ENCODE results near the gene FBXO24.

Gene FBXO24

DNA sequence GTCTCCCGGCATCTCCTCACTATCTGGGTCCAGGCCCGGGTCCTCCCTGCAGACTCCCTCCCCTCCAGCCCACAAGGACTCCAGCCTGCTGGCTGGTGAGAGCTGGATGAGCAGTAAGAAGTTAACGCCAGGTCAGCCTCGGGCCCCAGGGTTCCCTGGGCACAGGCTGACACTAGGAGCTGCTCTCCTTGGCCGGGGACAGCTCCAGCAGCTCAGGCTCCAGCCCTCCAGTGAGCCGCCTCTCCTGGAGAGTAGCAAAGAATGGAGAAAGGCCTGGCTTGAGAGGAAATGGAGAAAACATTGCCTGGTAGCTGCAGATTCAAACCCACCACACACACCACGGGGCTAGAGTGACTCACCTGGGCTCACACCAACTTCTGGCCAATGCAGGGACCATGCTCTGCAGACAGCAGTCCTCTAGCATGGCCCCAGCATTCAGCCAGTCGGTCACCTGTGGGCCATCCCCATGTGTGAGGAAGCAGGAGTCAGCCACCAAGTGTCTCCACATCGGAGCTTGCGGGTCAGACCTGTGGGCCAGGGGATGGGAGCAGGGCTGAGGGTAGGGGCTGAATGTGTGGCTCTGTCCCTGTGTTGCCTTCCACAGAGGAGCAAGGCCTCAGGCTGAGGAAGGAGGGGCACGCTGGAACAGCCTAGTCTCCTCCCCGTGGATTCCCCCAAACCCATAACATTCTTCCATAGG lies 18.9 kb upstream of the FBXO24 start:
- Histone ChIP-seq H3K36me3 (ENCODE audit: insufficient read depth, low read length) (no peaks in the 10 kb centered on the region), H3K27me3 (ENCODE audit: insufficient read depth, low read length) (0 out of 2 replicates have a peak, but pooled peaks cover 5% of the 10 kb centered on the region), H3K9ac (ENCODE audit: low read length) (no peak overlapping the region), H3K9me3 (ENCODE audit: low read length) (no peaks in the 10 kb centered on the region), H3K4me2 (ENCODE audit: low read length) (no peak overlapping the region), H3K27ac (ENCODE audit: low read depth, low read length, poor library complexity, severe bottlenecking) (no peak overlapping the region), H3K9me2 (ENCODE audit: low read depth, low read length) (no peaks in the 10 kb centered on the region), H3K4me3 (ENCODE audit: low read depth, low read length, poor library complexity, severe bottlenecking) (no peak overlapping the region), H4K20me1 (ENCODE audit: insufficient read depth, low read length) (no peaks in the 10 kb centered on the region), H3F3A (ENCODE audit: insufficient read depth, low read length) (no peaks in the 10 kb centered on the region), H3K79me2 (ENCODE audit: insufficient read depth, low read length) (no peaks in the 10 kb centered on the region), H3K4me1 (ENCODE audit: insufficient read depth, low read length, severe bottlenecking) (peaks cover 31% of the 10 kb centered on the region), H2AFZ (ENCODE audit: low read length) (no peak overlapping the region)
- TF ChIP-seq EZH2 (IDR thresholded peaks at IDR 0.05; ENCODE audit: borderline replicate concordance, low read length) (no peak), CTCF (IDR thresholded peaks at IDR 0.05; ENCODE audit: low read length) (no peak)

DNA sequence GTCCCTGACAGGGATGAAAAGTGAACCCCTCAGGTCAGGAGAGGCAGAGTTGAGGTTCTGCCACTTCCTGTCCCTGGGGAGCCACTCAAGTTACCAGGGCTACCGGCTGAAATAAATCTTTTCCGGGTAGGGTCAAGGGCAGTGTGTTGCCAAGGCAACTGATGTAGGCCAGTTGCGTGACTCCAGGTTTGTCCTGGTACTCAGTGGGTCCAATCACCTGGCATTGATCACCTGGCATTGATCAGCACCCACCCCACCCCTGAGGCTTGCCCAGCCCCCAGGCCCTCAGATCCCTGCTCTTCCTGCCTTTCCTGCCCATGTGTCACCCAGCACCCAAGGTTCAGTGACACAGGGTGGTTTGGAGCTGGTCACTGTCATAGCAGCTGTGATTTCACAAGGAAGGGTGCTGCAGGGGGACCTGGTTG lies 18.4 kb upstream of the FBXO24 start:
- no peaks in the 10 kb centered on the region for H3K9me3 ChIP-seq (ENCODE audit: low read length)
- no peak overlapping the region for H3K4me2 ChIP-seq (ENCODE audit: low read length)
- no peak overlapping the region for H2AFZ ChIP-seq (ENCODE audit: low read length)
- no peak overlapping the region for H3K27ac ChIP-seq (ENCODE audit: low read depth, low read length, poor library complexity, severe bottlenecking)
- H3K79me2 ChIP-seq (ENCODE audit: insufficient read depth, low read length) = no peaks in the 10 kb centered on the region
- no peaks in the 10 kb centered on the region for H4K20me1 ChIP-seq (ENCODE audit: insufficient read depth, low read length)
- no peaks in the 10 kb centered on the region for H3F3A ChIP-seq (ENCODE audit: insufficient read depth, low read length)
- H3K27me3 ChIP-seq (ENCODE audit: insufficient read depth, low read length) = 0 out of 2 replicates have a peak, but pooled peaks cover 5% of the 10 kb centered on the region
- TF ChIP-seq EZH2 (IDR thresholded peaks at IDR 0.05; ENCODE audit: borderline replicate concordance, low read length) = no peak
- no peak for TF ChIP-seq CTCF (IDR thresholded peaks at IDR 0.05; ENCODE audit: low read length)
- no peak overlapping the region for H3K9ac ChIP-seq (ENCODE audit: low read length)
- H3K36me3 ChIP-seq (ENCODE audit: insufficient read depth, low read length) = peaks cover 4% of the 10 kb centered on the region; the same call in 1 of the 2 replicates
- peaks cover 31% of the 10 kb centered on the region for H3K4me1 ChIP-seq (ENCODE audit: insufficient read depth, low read length, severe bottlenecking)
- H3K4me3 ChIP-seq (ENCODE audit: low read depth, low read length, poor library complexity, severe bottlenecking) = no peak overlapping the region
- H3K9me2 ChIP-seq (ENCODE audit: low read depth, low read length) = no peaks in the 10 kb centered on the region

- Histone ChIP-seq H3K27ac (ENCODE audit: low read depth, low read length, poor library complexity, severe bottlenecking) (no peak overlapping the region), H3K27me3 (ENCODE audit: insufficient read depth, low read length) (0 out of 2 replicates have a peak, but pooled peaks cover 5% of the 10 kb centered on the region), H3K4me2 (ENCODE audit: low read length) (no peak overlapping the region), H3K9me3 (ENCODE audit: low read length) (no peaks in the 10 kb centered on the region), H3K79me2 (ENCODE audit: insufficient read depth, low read length) (no peaks in the 10 kb centered on the region), H4K20me1 (ENCODE audit: insufficient read depth, low read length) (no peaks in the 10 kb centered on the region), H2AFZ (ENCODE audit: low read length) (no peak overlapping the region), H3K9me2 (ENCODE audit: low read depth, low read length) (no peaks in the 10 kb centered on the region), H3F3A (ENCODE audit: insufficient read depth, low read length) (no peaks in the 10 kb centered on the region), H3K4me1 (ENCODE audit: insufficient read depth, low read length, severe bottlenecking) (peaks cover 31% of the 10 kb centered on the region), H3K4me3 (ENCODE audit: low read depth, low read length, poor library complexity, severe bottlenecking) (no peak overlapping the region), H3K9ac (ENCODE audit: low read length) (no peak overlapping the region), H3K36me3 (ENCODE audit: insufficient read depth, low read length) (peaks cover 7% of the 10 kb centered on the region; the same call in 1 of the 2 replicates)
- TF ChIP-seq EZH2 (IDR thresholded peaks at IDR 0.05; ENCODE audit: borderline replicate concordance, low read length) (no peak), CTCF (IDR thresholded peaks at IDR 0.05; ENCODE audit: low read length) (no peak)
Observed at GRCh38 chr7:100568176-100568895, 17.8 kb upstream of the FBXO24 start.

Data from OCI-LY1 (cell line).